SU-DHL-6 (cell line): ENCODE results near the gene CA12.

Source experiments
- CTCF ChIP-seq: fragments of 200-600 bp; sonication (generic); IDR thresholded peaks from one replicate; pipeline ENCODE4 v1.5.1; 2017; ENCODE audit warnings: antibody characterized with exemption, mild to moderate bottlenecking, low read length, moderate library complexity; ENCODE audit not compliant: insufficient read depth, poor library complexity, severe bottlenecking
- EZH2phosphoT487 ChIP-seq: fragments of 200-600 bp; sonication (generic), shearing (Covaris generic); conservative IDR thresholded peaks from 2 replicates; pipeline ENCODE4 v1.6.1; 2018; ENCODE audit warnings: mild to moderate bottlenecking, antibody characterized with exemption, low read length, moderate library complexity, mixed read lengths

GRCh38 chr15:63370764-63371163 is 10.9 kb downstream of the CA12 start:
- TF ChIP-seq CTCF: no peak
- TF ChIP-seq EZH2phosphoT487: no peak
